Stomach (tissue), 9 donors: ENCODE results near the gene HEXIM1. TPM values are rescaled to one million over a fixed set of nuclear protein-coding genes. Genes with fewer than 3 reads are reported as not detected.

ENCODE experiments used
- DNase-seq, 2 donors: peaks; one replicate each; pipeline versions ENCODE4 v3.0.0 to v3.0.0-alpha.2; 2013 to 2019
- H3K27ac ChIP-seq, 5 donors: fragments of 200-600 bp in 4 of 5; sonication (generic) in 4 of 5; one replicate each; pipeline ENCODE4 v1.5.1; 2013 to 2019; ENCODE audit warnings: mild to moderate bottlenecking in 1 of 5, moderate library complexity in 1 of 5
- H3K27me3 ChIP-seq, 3 donors: fragments of 200-600 bp; sonication (generic); one replicate each; pipeline ENCODE4 v1.5.1; 2017 to 2019; ENCODE audit warnings: mixed run types in 1 of 3
- H3K36me3 ChIP-seq, 4 donors: fragments of 200-600 bp; sonication (generic); 1 replicate in 3 of 4; 2 replicates in 1 of 4; pipeline ENCODE4 v1.5.1; 2016 to 2019
- H3K4me1 ChIP-seq, 4 donors: fragments of 200-600 bp; sonication (generic); one replicate each; pipeline ENCODE4 v1.5.1; 2016 to 2019
- H3K4me3 ChIP-seq, 4 donors: fragments of 200-600 bp; sonication (generic) in 3 of 4; one replicate each; pipeline ENCODE4 v1.5.1; 2016 to 2019; ENCODE audit warnings: mild to moderate bottlenecking in 1 of 4
- H3K9me3 ChIP-seq, 4 donors: fragments of 200-600 bp; sonication (generic); one replicate each; pipeline ENCODE4 v1.5.1; 2016 to 2019
- CTCF ChIP-seq, 7 experiments: fragments of 450-650 bp in 4 of 7; fragments of 200-600 bp in 3 of 7; sonication (generic) in 3 of 7; IDR thresholded peaks; one replicate each; pipeline ENCODE4 v1.5.1; 2016 to 2019; ENCODE audit warnings: antibody characterized with exemption in 7 of 7, control low read depth in 2 of 7, mild to moderate bottlenecking in 1 of 7
- EP300 ChIP-seq: sonication (generic); formaldehyde crosslinking; IDR thresholded peaks from one replicate; pipeline ENCODE4 v1.6.1; 2017; ENCODE audit warnings: antibody characterized with exemption
- POLR2A ChIP-seq, 4 donors: fragments of 450-650 bp; IDR thresholded peaks; one replicate each; pipeline ENCODE4 v1.6.1; 2016; ENCODE audit warnings: antibody characterized with exemption in 4 of 4, control low read depth in 2 of 4, mild to moderate bottlenecking in 1 of 4, moderate library complexity in 1 of 4
- POLR2AphosphoS5 ChIP-seq, 3 donors: sonication (generic); formaldehyde crosslinking; IDR thresholded peaks; one replicate each; pipeline ENCODE4 v1.6.1; 2016; ENCODE audit warnings: antibody characterized with exemption in 3 of 3
- WGBS, 5 donors: extraction: QIAGEN DNeasy Blood & Tissue Kit in 3 of 5; methylation state at CpG; one replicate each; pipeline versions ENCODE4 v1.1.5 to v1.1.7; 2013 to 2018; 5-methylcytosine and 5-hydroxymethylcytosine counted together
- intact Hi-C: fragments of 100-400 bp; cut with DNase I; formaldehyde crosslinking; loops from one replicate; pipeline ENCODE4 v1.15.1; 2023; ENCODE audit warnings: low total_unique reads
- polyA plus RNA-seq, 3 donors: library from polyadenylated mRNA; stranded (reverse); fragments of 200-250 nt; gene quantifications; one replicate each; pipeline ENCODE4 v1.2.3, GENCODE V29; 2013
- total RNA-seq, 5 donors: library from RNA; depleted of rRNA; stranded (reverse); fragments of >200 nt; gene quantifications; one replicate each; pipeline versions ENCODE4 v1.1.0 to v1.2.3, GENCODE V29; 2014 to 2016
- donor health status: healthy with polysubstance abuse.
- donor health status: Bipolar disorder and iron deficiency.
- donor health status: healthy.

The HEXIM1 gene
- total and polyA plus RNA-seq, 8 donors: 6.4 to 23.8 (median 15.7) TPM

- no peak overlapping the region for H3K4me3 ChIP-seq
These were observed 34.0 kb upstream of the HEXIM1 start for GRCh38 chr17:45114117-45114932.

GRCh38 chr17:45115015-45115625 lies 33.2 kb upstream of the HEXIM1 start:
- no peaks in the 10 kb centered on the region for H3K9me3 ChIP-seq
- TF ChIP-seq POLR2A (IDR thresholded peaks at IDR 0.05) (no peak), EP300 (no peak), CTCF (IDR thresholded peaks at IDR 0.05) (no peak), POLR2AphosphoS5 (IDR thresholded peaks at IDR 0.05) (no peak)
- no peak overlapping the region for H3K4me3 ChIP-seq
- no peaks in the 10 kb centered on the region for H3K27me3 ChIP-seq
- H3K27ac ChIP-seq: no peak overlapping the region
- 82 to 91% (median 88%) methylated on average over 22 to 26 of the region's 26 CpGs for WGBS, 5 donors
- H3K4me1 ChIP-seq: peaks cover 0 to 23% (median 14%) of the 10 kb centered on the region in 4 donors
- DNase-seq: no peak
- intact Hi-C loops: no loop called here
- H3K36me3 ChIP-seq: peaks cover 22 to 95% (median 71%) of the 10 kb centered on the region in 4 donors

More at GRCh38 chr17:45114117-45114932, 34.0 kb upstream of the HEXIM1 start:
- Histone ChIP-seq H3K36me3 (peaks cover 17 to 88% (median 64%) of the 10 kb centered on the region in 4 donors), H3K27me3 (no peaks in the 10 kb centered on the region), H3K27ac (no peak overlapping the region), H3K9me3 (no peaks in the 10 kb centered on the region), H3K4me1 (peaks cover 5 to 31% (median 16%) of the 10 kb centered on the region in 4 donors)
- intact Hi-C loops: no loop called here
- DNase-seq: no peak
- no peak for TF ChIP-seq POLR2A (IDR thresholded peaks at IDR 0.05)
- TF ChIP-seq POLR2AphosphoS5 (IDR thresholded peaks at IDR 0.05): no peak
- no peak for TF ChIP-seq EP300
- TF ChIP-seq CTCF (IDR thresholded peaks at IDR 0.05): no peak
- 82 to 91% (median 84%) methylated on average over 16 to 19 of the region's 19 CpGs for WGBS, 5 donors

GRCh38 chr17:45115871-45116270 lies 32.4 kb upstream of the HEXIM1 start:
- no peak overlapping the region for H3K4me3 ChIP-seq
- H3K36me3 ChIP-seq: peaks cover 22 to 98% (median 77%) of the 10 kb centered on the region in 4 donors
- TF ChIP-seq POLR2A (IDR thresholded peaks at IDR 0.05): no peak
- TF ChIP-seq CTCF (IDR thresholded peaks at IDR 0.05): no peak
- no peak for TF ChIP-seq EP300
- no peak for TF ChIP-seq POLR2AphosphoS5 (IDR thresholded peaks at IDR 0.05)
- intact Hi-C loops: no loop called here
- no peak for DNase-seq
- peaks cover 0 to 17% (median 10%) of the 10 kb centered on the region in 4 donors for H3K4me1 ChIP-seq
- no peaks in the 10 kb centered on the region for H3K27me3 ChIP-seq
- no peak overlapping the region for H3K27ac ChIP-seq
- H3K9me3 ChIP-seq: no peaks in the 10 kb centered on the region
- WGBS, 5 donors: 80 to 87% (median 85%) methylated on average over 11 of the region's 11 CpGs

DNA sequence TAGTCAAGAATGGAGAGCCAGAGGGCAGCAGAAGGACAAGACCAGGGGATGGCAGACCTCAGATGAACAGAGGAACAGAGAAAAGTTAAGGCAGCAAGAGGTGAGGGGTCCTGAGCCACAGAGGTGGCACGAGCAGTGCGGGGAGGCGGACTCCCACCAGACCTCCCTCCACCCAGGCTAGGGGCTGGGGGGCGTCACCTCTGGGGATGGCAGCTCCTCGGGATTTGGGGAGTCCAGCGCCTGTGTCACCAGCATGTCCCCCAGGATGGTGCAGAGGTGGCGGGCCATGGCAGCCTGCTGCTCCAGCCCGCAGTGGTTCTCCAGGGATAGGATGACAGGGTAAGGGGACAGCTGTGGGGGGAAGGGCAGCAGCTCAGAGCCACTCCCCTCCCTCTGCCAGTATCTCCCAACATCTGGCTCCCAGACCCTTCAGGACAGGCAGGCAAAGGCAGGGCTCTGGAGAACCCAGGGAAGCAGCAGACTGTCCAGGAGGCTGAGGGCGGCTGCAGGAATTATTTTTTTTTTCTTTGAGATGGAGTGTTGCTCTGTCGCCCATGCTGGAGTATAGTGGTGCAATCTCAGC lies 31.8 kb upstream of the HEXIM1 start:
- no peaks in the 10 kb centered on the region for H3K9me3 ChIP-seq
- peaks cover 22 to 98% (median 78%) of the 10 kb centered on the region in 4 donors for H3K36me3 ChIP-seq
- no peaks in the 10 kb centered on the region for H3K27me3 ChIP-seq
- H3K4me3 ChIP-seq: no peak overlapping the region
- no peak for DNase-seq
- H3K4me1 ChIP-seq: peaks cover 0 to 17% (median 3%) of the 10 kb centered on the region in 4 donors
- 89 to 95% (median 92%) methylated on average over 10 of the region's 10 CpGs for WGBS, 5 donors
- TF ChIP-seq CTCF (IDR thresholded peaks at IDR 0.05) (no peak), EP300 (no peak), POLR2AphosphoS5 (IDR thresholded peaks at IDR 0.05) (no peak), POLR2A (IDR thresholded peaks at IDR 0.05) (no peak)
- intact Hi-C loops: no loop called here
- no peak overlapping the region for H3K27ac ChIP-seq
